Stromal cell of bone marrow (primary cell): Measurements from ENCODE around the gene CLEC10A.
"Not testable (repeated sequence)": the region's sequence is repeated elsewhere in the genome, so short reads cannot be mapped to it uniquely, and the experiment has no call there.

ENCODE experiments used
- DNase-seq: peaks from one replicate; pipeline ENCODE4 v3.0.0-alpha.2; 2012; ENCODE audit warnings: low read depth

Gene CLEC10A

DNA sequence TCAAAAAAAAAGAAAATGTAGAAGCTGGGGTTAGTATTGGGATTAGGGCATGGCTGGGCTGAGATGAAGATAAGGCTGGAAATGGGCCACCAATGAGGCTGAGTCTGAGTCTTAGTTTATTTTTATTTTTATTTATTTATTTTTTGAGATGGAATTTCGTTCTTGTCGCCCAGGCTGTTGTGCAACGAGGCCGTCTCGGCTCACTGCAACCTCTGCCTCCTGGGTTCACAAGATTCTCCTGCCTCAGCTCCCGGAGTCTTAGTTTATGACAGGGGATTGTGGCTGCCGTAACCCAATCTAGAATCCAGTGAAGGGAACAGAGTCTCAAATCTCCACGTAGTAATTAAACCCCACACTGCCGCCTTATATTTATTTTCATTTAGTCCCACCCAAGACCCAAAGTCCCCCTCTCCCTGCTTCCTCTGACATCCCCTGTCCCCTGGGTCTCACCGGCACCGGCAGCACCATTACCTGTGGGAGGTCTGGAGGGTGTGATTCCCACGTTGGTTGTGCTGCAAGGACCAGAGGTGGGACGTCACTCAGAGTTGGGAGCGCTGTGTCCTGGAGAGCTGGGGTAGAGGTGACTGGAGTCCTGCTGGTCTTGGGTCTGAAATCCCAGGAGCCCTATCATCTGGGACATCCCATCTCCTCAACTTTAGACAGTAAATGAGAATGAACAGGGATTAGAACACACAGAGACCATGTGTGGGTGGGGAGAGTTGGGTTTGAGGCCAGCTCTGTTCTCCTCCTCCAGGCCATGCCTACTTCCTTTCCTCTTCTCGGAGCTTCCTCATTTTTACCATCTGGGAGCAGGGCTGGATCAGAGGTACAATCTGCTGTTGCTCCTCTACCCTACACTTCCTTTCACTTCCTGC lies at the start of gene CLEC10A:
Gene CLEC10A (minus strand): TSS at position 671 of the 875 bp plus-strand sequence. CDS start 1,439 bp downstream, outside the sequence.
- no peak for DNase-seq

- no peak for DNase-seq
Observed at GRCh38 chr17:7129311-7129710, 49.3 kb upstream of the CLEC10A start.

DNA sequence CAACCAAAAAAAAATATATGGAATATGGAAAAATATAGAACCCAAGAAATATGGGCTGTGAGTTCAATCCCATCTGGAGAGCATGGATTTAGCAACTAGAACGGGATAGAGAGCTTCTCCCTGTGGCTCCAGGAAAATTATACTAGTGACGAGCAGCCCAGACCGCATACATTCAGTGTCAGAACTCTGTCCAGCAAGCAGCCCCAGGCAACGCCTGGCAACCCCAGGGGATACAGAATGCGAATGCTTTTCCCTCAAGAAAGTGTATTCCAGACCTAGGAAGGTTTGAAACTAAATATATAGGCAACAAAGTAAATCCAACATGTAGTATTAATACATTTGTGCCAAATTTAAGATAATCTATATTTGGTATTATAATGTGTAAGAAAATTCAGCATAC lies 48.1 kb upstream of the CLEC10A start:
- DNase-seq, result no peak

DNA sequence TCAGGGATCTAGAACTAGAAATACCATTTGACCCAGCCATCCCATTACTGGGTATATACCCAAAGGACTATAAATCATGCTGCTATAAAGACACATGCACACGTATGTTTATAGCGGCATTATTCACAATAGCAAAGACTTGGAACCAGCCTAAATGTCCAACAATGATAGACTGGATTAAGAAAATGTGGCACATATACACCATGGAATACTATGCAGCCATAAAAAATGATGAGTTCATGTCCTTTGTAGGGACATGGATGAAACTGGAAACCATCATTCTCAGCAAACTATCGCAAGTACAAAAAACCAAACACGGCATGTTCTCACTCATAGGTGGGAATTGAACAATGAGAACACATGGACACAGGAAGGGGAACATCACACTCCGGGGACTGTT lies 47.5 kb upstream of the CLEC10A start:
- not testable (repeated sequence) for DNase-seq

GRCh38 chr17:7126386-7126785 lies 46.3 kb upstream of the CLEC10A start:
- DNase-seq, result not testable (repeated sequence)

GRCh38 chr17:7124923-7125322 lies 44.9 kb upstream of the CLEC10A start:
- DNase-seq, result no peak

GRCh38 chr17:7123844-7124243 lies 43.8 kb upstream of the CLEC10A start:
- DNase-seq, result no peak

DNA sequence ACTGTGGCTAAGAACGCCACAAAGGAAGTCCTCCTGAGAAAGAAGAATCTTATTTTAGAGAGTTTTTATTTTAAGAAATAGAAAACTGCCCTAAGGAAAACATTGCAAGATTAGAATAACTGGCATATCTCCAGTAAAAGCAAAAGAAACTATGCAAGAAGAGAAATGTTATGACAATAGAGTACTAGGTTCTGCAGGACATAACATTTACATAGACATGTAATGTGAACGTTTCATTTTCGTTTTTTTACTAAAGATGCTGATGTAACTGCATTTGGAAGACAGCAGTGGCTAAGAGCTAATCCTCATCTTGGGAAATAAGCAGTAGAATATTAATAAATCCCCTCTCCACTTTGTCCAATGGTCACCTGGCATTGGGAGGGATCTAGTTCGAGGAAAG lies 42.3 kb upstream of the CLEC10A start:
- peak; percentile 7 for DNase-seq

DNA sequence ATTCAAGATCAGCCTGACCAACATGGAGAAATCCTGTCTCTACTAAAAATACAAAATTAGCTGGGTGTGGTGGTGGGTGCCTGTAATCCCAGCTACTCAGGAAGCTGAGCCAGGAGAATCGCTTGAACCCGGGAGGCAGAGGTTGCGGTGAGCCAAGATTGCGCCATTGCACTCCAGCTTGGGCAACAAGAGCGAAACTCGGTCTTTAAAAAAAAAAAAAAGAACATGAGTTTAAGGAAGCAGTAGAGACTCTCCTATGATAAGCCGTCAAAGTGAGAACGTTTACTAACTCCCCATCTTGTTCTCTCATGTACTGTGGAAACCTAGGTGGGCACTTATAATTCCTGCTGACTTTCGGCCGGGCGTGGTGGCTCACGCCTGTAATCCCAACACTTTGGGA lies 40.6 kb upstream of the CLEC10A start:
- not testable (repeated sequence) for DNase-seq

GRCh38 chr17:7120123-7120522 lies 40.1 kb upstream of the CLEC10A start:
- DNase-seq, result peak; percentile 6

GRCh38 chr17:7119314-7119713 lies 39.3 kb upstream of the CLEC10A start:
- DNase-seq, result no peak

GRCh38 chr17:7114875-7115614 lies 35.0 kb upstream of the CLEC10A start:
- DNase-seq, result no peak

GRCh38 chr17:7114241-7114874 lies 34.3 kb upstream of the CLEC10A start, which contains the start of gene ASGR2:
ASGR2 (minus strand) TSS chr17:7114822; CDS start chr17:7114240, 582 bp downstream.
- no peak for DNase-seq

DNA sequence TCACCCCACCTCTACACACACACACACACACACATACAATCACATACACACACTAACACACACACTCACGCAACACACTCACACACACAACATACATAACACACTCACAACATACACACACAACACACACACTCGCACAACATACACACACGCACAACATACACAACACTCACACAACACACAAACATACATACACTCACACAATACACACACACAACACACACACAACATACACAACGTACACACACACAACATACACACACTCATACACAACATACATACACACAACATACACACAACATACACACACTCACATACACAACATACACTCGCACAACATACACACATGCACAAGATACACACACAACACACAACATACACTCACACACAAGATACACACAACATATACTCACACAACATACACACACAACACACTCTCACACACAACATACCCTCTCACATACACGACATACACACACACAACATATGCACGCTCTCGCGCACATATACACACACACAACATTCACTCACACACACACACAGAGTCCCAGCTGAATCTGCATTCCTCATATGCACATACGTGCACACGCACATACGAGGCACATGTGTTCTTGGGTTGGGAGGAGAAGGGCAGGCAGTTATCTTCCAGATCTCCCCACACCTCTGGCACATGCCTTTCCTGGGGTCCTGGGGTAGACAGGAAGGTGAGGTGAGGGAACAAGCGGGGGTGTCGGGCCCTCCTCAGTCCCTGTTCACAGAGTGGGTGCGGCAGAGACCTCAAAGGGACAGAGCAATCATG lies 33.4 kb upstream of the CLEC10A start:
- DNase-seq, result no peak

DNA sequence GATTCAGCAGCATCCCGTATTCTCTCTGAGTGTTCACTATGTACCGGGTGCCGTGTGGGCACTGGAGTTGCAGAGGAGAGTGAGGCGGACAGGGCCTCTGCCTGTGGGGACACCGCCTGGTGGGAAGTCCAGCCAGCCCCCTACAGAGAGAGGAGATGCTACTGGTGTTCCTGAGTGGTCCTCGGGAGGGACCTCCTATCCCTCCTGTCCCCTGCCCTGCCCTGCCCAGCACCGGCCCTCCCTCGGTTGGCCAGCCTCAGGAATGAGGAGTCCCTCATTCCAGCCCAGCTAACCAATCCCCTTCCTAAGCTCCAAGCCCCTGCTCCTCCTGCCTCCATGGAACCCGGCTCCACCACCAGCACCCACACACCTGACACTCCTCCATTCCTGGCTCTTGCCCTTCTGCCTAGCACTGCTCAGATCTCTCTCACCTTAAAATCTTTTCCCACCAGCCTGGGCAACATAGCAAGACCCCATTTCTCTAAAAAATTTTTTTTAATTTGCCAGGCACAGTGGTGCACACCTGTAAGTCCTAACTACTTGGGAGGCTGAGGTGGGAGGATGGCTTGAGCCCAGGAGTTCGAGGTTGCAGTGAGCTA lies 32.6 kb upstream of the CLEC10A start:
- DNase-seq, result no peak

- no peak for DNase-seq
Observed at GRCh38 chr17:7111784-7112509, 31.9 kb upstream of the CLEC10A start.

GRCh38 chr17:7110617-7111306 lies 30.7 kb upstream of the CLEC10A start:
- no peak for DNase-seq

GRCh38 chr17:7109461-7110322 lies 29.6 kb upstream of the CLEC10A start:
- no peak for DNase-seq

GRCh38 chr17:7108981-7109380 lies 28.9 kb upstream of the CLEC10A start:
- DNase-seq, result no peak
